DND-41 (cell line): ENCODE data around the gene ZBP1.

ENCODE experiments used
- CTCF ChIP-seq: IDR thresholded peaks from 2 replicates; pipeline ENCODE4 v1.5.1; 2012; ENCODE audit warnings: borderline replicate concordance, low read length, moderate library complexity, mild to moderate bottlenecking; ENCODE audit not compliant: poor library complexity, severe bottlenecking; ENCODE audit errors: extremely low read depth
- EZH2 ChIP-seq: IDR thresholded peaks from 3 replicates; pipeline ENCODE4 v1.6.1; 2012; ENCODE audit warnings: borderline replicate concordance, low read depth, mild to moderate bottlenecking, moderate library complexity, low read length, inconsistent platforms; ENCODE audit not compliant: severe bottlenecking

DNA sequence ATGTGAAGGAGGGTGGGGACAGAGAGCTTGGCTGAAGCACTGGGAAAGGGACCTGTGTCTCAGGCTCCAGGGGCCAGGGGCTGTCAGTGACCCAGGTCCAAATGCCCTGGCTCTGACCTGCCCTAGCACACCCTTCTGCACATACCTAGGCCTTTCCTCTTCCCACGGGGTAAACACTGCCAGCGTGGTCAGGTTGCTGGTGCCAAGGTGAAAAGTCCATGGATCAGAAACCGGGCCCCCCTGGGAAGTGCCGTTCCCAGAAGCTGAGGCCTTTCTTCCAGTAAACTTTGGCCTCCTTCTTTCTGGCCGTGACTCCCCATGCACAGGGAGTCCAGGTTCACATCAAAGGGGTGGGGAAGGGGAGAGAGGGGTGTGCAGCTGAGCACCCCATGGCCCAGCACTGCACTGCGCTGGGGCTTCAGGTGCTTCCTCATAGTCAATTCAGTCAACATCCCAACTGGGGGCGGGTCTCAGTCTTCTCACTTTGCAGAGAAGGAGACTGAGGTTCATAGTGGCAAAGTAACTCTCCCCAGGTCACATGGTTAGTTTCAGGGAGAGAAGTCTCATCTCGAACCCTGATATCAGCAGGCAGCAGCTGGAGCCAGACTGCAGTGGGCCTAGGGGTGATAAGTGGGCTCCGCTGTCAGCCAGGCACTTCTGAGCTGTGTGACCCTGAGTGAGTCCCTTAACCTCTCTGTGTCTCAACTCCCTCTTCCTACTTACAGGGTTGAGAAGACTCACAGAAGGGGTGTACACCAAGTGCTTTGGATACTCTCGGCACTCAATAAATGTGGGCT, 42.3 kb downstream of the ZBP1 start:
- no peak for TF ChIP-seq CTCF
- TF ChIP-seq EZH2, result no peak
